DMS53 treated with DMSO at 0.1 percent for 48 hours (cell line): ENCODE data around the gene ASTN2.
"Not testable (repeated sequence)": the region's sequence is repeated elsewhere in the genome, so short reads cannot be mapped to it uniquely, and the experiment has no call there.

ENCODE experiments used
- DNase-seq: peaks from one replicate; lab custom pipeline; 2025; ENCODE audit not compliant: unreplicated experiment; lab: John Stamatoyannopoulos, UW

Gene ASTN2

GRCh38 chr9:116476002-116476401, 938.9 kb downstream of the ASTN2 start:
- DNase-seq = no peak

GRCh38 chr9:116475201-116475600, 939.7 kb downstream of the ASTN2 start:
- DNase-seq = no peak

GRCh38 chr9:116471944-116472506, 942.8 kb downstream of the ASTN2 start:
- no peak for DNase-seq

GRCh38 chr9:116471093-116471906, 943.6 kb downstream of the ASTN2 start:
- no peak for DNase-seq

DNA sequence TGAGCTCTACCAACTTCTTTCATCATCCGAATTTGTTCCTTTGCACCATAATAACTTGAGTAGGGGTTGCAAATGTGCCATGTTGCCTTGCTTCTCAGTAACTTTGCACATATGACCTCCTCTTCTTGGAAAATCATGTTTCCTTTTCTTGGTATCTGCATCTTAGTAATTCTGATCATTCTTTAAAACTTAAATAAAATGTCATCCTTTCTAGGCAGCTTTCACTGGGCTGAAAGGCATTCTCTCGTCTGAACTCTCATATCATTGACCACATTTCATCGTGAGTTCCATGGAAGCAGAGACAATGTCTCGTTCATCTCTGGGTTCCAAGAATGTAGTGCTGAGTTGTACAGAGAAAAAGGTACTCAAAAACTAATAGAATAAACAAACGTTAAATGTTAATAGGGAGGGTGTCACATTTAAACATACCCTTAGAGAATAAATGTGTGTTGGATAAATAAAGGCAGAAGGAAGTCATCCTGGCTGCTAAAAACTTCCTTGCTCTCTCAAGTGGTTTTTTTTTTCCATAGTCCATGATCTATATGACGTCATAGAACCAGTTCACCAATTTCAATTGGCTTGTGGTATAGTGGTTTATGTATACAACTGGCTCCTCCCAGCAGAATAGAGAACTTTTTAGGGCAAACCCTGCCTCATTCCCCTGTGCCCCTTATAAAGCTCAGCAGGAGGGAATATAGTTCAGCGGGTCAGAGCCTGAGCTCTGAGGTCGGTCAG, 945.9 kb downstream of the ASTN2 start:
- no peak for DNase-seq

DNA sequence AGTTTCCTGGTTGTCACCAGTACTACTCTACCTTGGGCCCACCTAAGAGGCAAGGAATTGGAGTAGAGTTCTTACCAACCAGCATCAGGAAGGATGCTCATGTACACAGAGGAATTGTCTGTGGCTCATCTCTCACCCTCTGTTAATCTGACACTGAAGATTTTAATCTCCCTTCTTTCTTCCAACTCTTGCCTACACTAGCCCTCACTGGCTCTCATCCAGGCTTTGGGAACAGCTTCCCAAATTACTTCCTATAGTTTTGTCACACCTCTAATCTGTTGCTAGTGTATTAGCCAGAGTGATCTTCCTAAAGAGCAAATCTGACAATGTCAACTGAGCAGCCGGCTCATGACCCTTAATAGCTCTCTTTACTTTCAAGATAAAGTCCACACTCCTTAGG, 946.5 kb downstream of the ASTN2 start:
- no peak for DNase-seq

- no peak for DNase-seq
Measured at GRCh38 chr9:116467740-116468351, 947.0 kb downstream of the ASTN2 start.

DNA sequence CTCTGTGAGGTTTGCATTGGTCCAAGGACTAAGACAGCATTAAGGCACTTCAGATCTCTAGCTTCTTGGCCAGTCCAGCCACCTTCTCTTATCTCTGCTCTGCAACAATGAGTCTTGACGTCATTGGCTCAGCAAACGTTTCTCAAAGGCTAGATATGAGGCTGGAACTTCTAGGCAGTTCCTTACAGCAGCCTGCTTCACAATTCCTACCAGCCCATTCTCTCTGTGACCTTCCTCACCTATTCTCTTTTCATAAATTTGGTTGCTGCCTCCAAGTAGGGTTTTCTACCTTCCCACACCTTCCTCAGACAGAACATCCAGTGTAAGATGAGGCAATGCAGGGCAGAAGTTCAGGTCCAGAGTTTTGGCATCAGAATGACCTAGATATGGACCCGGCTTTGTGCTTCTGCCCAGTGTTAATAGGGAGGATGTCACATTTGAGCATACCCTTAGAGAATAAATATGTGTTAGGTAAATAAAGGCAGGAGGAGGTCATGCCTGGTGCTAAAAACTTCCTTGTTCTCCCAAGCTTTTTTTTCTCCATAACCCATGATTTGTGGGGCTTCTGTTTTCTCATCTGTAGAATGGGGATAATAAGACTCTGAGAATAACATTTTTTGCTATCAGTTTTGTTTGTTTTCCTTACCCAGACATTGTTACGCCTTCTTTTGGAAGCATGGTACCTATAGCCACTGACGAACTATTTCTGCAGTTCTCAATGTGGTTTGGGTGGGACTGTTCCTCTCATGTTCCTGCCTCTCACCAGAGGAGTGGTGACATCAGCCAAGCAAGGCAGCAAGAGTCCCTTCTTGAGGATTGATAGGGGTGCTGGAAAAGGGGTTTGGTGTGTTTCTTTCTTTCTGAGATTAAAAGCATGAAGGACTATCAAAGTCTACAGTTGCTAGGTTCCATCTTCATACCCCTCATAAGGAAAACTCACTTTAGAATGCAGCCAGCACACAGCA, 948.3 kb downstream of the ASTN2 start:
- DNase-seq = no peak

DNA sequence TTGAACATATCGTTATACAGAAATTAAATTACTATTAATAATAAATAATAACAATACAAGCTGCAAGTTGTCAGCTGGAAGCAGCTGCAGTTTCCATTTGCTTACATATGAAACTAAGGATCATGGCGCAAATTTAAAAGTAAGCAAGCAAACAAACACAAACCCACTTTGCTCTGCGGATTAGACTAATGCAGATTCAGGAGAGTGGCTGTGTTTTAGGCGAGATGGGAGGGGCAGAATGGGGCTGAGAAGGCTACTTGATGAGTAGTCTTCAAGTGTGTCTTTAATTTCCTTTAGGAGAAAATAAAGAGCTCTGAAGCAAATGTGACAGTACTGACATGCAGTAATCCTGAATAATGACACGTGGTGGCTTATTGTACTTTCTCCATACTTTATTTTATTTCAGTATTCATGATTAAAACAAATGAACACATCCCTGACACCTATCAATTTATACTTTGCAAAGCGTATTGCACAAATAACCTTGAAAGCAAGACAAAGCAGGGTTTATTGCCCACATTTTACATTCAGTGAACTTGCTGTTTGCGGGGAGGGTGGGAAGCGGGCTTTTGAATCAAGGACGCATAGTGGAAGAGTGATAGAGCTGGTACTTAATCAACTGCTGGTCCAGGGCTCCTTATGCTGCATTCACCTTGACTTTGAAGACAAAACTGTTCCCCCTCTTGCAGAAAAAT, 949.1 kb downstream of the ASTN2 start:
- DNase-seq = no peak

DNA sequence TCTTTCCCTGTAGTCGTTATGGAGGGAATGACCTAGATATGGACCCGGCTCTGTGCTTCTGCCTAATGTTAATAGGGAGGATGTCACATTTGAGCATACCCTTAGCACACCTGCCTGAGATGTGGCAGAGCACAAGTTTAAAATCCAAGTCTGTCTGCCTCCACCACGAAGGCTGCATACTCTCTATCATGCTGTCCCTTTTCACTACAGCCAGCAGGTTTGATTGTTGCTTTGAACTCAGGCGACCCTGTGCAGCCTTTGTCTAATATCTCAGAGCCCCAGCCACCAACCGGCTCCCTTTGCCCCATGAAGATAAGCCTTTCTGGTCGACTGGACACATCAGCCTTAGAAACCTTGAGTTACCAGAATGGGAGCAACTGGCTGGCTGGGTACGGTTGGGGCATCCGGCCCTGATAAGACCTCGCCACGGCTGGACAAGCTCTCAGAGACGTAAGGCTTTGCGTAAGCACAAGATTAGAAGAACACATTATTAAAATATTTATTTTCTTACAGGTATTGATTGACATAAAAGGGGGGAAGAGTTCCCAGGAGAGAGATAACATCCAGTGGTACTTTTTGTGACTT, 949.8 kb downstream of the ASTN2 start:
- no peak for DNase-seq

DNA sequence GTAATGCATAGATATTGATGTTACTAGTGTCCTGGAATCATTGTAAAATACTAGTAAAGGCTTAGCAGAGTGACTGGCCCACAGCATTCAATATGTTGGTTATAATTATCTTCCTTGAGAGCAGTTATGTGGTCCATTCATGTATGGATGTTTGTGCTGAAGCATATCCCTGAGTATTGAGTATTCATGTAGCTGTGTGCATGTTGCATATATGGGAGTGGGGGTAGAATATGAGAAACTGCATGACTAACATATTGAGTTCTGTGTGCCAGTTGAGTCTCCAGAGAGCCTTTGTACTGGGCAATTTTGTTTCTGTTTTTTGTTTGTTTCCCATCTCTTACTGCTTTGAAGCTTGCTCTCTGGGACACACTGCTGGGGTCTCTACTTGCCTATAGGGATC, 950.4 kb downstream of the ASTN2 start:
- DNase-seq = no peak

DNA sequence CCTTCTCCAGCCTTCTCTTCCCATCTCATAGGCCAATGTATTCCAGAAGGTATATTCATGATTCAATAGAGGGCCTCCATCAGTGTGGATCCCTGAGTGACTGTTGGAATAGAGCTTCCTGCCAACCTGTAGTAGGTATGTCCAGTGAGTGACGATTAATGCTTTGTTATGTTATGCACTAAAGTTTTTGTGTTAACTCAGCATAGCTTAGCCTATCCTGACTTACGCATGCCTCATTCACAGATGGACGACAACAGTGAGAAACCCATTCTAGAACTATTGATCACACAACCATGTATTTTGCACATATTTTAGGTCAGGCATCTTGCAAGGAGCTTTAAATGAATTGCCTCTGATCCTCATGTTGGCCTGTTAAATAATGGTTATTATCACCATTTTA, 953.2 kb downstream of the ASTN2 start:
- DNase-seq = no peak

- no peak for DNase-seq
Measured at GRCh38 chr9:116460026-116460425, 954.8 kb downstream of the ASTN2 start.

- no peak for DNase-seq
Measured at GRCh38 chr9:116459576-116459975, 955.3 kb downstream of the ASTN2 start.

DNA sequence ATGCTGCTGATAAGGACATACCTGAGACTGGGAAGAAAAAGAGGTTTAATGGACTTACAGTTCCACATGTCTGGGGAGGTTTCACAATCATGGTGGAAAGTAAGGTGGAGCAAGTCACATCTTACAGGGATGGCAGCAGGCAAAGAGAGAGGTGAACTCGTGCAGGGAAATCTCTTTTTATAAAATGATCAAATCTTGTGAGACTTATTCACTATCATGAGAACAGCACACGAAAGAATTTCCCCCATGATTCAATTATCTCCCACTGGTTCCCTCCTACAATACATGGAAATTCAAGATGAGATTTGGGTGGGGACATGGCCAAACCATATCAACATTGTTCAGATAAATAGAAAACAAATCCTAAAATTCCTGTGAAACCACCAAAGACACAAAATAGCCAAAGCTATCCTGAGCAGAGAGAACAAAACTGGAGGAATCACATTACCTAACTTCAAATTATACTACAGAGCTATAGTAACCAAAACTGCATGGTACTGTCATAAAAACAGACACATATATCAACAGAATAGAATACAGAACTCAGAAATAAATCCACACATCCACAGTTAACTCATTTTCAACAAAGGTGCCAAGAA, 958.3 kb downstream of the ASTN2 start:
- no peak for DNase-seq

DNA sequence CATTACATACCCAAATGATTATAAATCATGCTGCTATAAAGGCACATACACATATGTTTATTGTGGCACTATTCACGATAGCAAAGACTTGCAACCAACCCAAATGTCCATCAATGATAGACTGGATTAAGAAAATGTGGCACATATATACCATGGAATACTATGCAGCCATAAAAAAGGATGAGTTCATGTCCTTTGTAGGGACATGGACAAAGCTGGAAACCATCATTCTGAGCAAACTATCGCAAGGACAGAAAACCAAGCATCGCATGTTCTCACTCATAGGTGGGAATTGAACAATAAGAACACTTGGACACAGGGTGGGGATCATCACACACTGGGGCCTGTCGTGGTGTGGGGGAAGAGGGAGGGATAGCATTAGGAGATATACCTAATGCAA, 960.3 kb downstream of the ASTN2 start:
- not testable (repeated sequence) for DNase-seq

- no peak for DNase-seq
Measured at GRCh38 chr9:116453785-116454184, 961.1 kb downstream of the ASTN2 start.

DNA sequence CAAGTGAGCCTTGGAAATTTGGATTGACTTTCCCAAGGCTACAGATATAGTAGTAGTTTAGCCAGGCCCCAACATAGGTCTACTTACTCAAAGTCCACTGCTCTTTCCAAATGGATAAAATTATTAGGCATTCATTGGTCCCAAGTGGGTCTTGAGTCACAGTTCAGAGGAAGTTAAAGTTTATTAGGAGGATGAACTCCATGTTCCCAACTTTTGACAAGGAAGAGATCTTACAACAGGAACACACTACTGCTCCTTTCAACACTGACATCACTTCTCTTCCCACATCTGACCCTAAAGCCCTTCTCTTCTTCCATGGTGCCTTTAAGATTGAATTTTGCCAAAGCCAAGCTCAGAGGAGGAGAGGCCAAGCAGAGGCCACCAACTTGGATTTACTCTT, 962.2 kb downstream of the ASTN2 start:
- DNase-seq = no peak

DNA sequence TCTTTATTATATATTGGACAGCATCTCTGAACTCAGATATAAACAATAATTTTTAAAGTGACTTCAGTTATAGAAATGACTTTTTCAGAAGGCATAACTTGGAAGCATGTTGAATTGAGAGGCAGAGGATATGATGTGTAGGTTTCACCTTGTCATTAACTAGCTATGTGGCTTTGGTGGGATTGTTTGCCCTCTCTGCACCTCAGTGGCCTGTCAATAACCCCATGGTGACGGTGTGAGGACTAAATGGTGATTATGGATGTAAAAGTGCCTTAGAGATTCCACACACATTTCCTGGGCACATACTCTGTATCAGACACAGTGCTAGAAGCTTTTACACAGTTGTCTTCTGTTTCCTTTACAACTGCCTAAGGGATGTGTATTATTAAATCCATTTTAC, 962.6 kb downstream of the ASTN2 start:
- no peak for DNase-seq
